Activated naive CD4-positive, alpha-beta T cell treated with anti-CD3 and anti-CD28 coated beads, Interleukin-2, amount 50 U/mL, for 72 hours (primary cell): Measurements from ENCODE around the gene TNFRSF19. TPM values are rescaled to one million over a fixed set of nuclear protein-coding genes. Genes with fewer than 3 reads are reported as not detected.

Source experiments
- ATAC-seq, 2 donors: fragments of 150-1000 bp; cut with Tn5 transposase; 2 replicates each; pipeline ENCODE4 v1.10.0; 2021; ENCODE audit warnings: mild to moderate bottlenecking in 2 of 2, moderate library complexity in 2 of 2
- DNase-seq, 2 donors: peaks; one replicate each; pipeline ENCODE4 v3.0.0; 2021 to 2022; ENCODE audit warnings: low spot score in 2 of 2
- H3K27ac Mint-ChIP-seq, 2 donors: one replicate each; pipeline ENCODE4 v1.8.0; 2022; ENCODE audit warnings: mild to moderate bottlenecking in 2 of 2, mixed read lengths in 2 of 2
- H3K36me3 Mint-ChIP-seq, 2 donors: one replicate each; pipeline ENCODE4 v1.8.0; 2022; ENCODE audit warnings: mixed read lengths in 2 of 2
- H3K9me3 Mint-ChIP-seq, 2 donors: one replicate each; pipeline ENCODE4 v1.8.0; 2022; ENCODE audit warnings: mixed read lengths in 2 of 2
- total RNA-seq, 2 donors: library from RNA; stranded (reverse); gene quantifications; one replicate each; pipeline ENCODE4 v1.2.3, GENCODE V29; 2022

TNFRSF19 gene
- total RNA-seq, 2 donors from 2014 or later, result not detected

DNA sequence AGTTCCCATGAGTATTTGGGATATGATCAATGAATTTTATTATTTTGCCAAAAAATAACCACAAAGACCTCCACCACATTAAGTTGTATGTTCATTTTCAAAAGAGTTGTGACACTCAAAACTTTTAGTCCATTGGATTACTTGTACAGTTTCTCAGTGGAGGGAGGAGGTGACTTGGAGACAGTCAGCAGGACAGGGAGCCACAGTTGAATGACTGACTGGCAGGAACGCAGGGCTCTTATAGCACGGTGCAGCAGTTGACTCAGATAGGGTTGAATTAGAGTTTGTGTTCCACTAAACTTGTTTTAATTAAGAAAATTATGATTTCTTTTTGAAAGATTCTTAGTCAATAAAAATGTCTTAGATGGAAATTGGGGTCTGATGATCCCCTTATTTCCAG, 42.5 kb downstream of the TNFRSF19 start:
- Mint-ChIP-seq H3K9me3 (no peaks in the 10 kb centered on the region), H3K36me3 (no peaks in the 10 kb centered on the region), H3K27ac (no peak overlapping the region)
- ATAC-seq (no peak), DNase-seq (no peak)

DNA sequence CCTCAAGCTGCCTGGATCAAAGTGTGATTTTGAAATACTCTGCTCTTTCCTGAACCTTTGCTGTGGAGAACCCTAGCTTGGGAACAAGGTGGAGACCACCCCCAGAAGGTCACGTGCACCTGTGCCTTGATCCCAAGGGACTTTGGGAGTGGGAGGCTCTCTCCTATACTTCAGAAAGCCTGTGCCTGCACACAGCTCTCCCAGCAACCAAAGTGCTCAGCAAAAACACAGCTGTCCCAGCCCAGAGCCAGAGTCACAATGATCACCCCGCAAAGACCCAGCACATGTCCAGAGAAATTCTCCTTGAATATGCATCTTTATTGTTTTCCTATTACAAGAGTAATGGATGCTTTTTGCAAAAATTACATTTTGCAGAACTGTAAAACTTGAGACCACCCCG, 43.4 kb downstream of the TNFRSF19 start:
- Mint-ChIP-seq H3K27ac (peak overlapping the region in 1 of 2 donors; percentile 10), H3K36me3 (no peaks in the 10 kb centered on the region), H3K9me3 (no peaks in the 10 kb centered on the region)
- ATAC-seq (no peak), DNase-seq (no peak)

DNA sequence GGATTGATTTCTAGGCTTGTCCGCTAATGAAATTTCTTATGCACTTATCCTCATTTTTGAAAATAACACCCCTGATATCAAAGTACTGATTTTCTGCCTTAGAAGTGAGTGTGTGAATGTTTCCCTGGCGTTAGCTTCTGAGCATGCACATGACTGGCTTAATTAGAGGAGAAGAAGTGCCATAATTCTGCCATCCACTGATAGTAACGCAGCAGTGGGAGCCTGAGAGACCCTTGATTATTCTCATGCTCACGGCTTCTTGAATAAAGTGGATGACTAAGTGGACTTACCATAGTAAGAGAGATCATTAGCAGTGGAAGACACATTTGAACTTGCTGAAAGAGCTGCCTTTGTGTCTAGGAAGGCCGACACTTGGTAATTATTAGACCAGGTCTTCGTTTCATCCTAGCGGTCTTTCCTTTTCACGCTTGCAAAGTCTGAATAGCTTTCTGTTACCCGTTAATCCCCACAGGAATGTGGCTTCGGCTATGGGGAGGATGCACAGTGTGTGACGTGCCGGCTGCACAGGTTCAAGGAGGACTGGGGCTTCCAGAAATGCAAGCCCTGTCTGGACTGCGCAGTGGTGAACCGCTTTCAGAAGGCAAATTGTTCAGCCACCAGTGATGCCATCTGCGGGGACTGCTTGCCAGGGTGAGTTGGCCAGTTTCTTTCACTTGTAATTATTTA, 45.3 kb downstream of the TNFRSF19 start:
- no peaks in the 10 kb centered on the region for H3K36me3 Mint-ChIP-seq
- DNase-seq, result no peak
- H3K27ac Mint-ChIP-seq, result no peak overlapping the region
- H3K9me3 Mint-ChIP-seq, result no peaks in the 10 kb centered on the region
- ATAC-seq, result no peak

DNA sequence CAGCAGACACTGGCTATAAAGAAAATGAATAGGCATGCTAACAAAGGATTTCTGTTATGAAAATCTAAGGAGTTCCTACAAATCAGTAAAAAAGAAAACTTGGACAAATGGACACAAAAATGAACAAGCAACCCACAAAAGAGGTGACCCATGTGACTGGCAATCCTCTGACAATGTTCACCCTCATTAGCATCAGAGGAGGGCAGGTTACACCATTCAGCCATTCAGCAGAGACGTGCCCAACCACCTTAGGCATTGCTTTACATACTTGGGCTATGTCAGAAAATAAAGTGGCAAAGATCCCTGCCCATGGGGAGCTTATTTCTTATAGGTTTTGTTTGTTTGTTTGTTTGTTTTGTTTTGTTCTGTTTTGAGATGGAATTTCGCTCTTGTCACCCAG, 46.0 kb downstream of the TNFRSF19 start:
- H3K27ac Mint-ChIP-seq, result no peak overlapping the region
- no peaks in the 10 kb centered on the region for H3K9me3 Mint-ChIP-seq
- H3K36me3 Mint-ChIP-seq, result no peaks in the 10 kb centered on the region
- no peak for ATAC-seq
- no peak for DNase-seq

DNA sequence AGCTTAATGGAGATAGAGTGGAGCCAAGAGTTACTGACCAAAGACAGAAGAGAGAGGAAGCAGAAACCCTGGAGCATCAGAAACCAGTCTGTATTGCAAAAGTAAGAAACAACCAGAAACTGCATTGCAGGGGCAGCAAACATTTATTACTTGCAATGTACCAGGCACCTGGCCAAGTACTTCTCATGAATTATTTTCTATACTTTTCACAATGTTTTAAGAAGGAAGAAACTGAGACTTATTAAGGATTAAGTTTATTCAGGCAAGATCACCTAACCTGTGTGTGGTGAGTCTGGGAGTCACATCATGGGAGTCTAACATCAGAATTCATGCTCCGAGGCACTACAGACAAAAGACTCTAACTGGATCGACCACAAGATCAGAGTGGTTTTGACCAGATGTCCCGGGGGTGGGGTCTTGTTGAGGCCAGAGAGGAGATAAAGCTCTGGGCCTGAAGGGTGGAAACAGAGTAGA, 47.4 kb downstream of the TNFRSF19 start:
- DNase-seq (no peak), ATAC-seq (no peak)
- Mint-ChIP-seq H3K9me3 (no peaks in the 10 kb centered on the region), H3K27ac (no peak overlapping the region), H3K36me3 (no peaks in the 10 kb centered on the region)

DNA sequence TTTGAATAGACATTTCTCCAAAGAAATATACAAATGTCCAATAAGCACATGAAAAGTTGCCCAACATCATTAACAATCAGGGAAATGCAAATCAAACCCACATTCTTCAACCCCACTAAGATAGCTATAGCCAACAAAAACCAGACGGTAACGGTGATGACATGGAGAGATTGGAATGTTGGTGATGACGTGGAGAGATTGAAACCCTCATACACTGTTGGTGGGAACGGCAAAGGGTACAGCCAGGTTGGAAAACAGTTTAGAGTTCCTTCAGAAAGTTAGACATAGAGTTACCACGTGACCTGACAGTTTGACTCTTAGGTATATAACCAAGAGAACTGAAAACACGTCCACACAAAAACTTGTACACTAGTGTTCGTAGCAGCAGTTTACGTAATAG, 48.1 kb downstream of the TNFRSF19 start:
- Mint-ChIP-seq H3K36me3 (no peaks in the 10 kb centered on the region), H3K27ac (no peak overlapping the region), H3K9me3 (no peaks in the 10 kb centered on the region)
- DNase-seq (no peak), ATAC-seq (no peak)

DNA sequence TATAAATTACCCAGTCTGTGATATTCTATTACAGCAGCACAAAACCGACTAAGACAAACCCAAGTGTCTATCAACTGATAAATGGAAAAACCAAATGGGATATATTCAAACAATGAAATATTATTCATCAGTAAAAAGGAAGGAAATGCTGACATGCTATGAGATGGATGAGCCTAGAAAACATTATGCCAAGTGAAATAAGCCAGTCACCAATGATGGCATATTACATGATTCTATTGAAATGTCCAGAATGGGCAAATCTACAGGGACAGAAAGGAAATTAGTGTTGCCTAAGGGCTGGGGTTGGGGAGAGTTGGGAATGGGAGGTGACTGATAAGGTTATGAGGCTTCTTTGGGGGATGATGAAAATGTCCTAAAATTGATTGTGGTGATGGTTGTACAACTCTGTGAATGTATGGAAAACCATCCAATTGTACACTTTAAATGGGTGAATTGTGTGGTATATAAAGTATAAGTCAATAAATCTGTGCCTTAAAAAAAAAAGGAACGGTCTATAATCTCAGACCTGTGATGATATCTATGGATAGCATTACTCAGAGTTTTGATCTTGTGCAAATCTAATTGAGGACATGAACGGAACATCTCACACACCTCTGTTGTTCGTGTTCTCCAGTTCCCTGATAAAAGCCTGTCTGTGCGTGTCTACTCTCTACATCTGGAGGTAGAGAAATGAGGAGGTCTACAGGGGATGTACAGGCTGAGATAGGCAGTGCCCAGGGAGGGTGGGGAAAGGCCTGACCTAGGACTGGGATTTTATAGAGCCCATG, 49.0 kb downstream of the TNFRSF19 start:
- DNase-seq, result no peak
- no peak for ATAC-seq
- no peak overlapping the region for H3K27ac Mint-ChIP-seq
- H3K36me3 Mint-ChIP-seq, result no peaks in the 10 kb centered on the region
- no peaks in the 10 kb centered on the region for H3K9me3 Mint-ChIP-seq

DNA sequence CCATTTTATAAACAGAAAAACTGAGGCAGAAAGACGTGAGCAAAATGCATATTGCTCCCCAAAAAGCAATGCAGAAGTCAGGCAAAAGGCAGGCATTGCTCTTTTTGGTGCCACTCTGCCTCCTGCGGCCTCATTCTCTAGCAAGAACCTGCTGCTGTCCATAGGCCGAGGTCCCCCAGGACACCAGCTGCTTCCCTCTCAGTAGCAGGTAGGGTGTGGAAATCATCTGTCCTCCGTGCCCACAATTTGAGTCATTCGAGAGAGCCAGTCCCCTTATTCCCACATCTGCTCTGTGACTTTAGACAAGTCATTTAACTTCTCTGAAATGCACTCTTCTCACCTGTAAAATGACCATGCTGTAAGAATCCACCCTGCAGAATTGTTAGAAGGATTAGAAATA, 50.0 kb downstream of the TNFRSF19 start:
- H3K9me3 Mint-ChIP-seq, result no peaks in the 10 kb centered on the region
- DNase-seq (no peak), ATAC-seq (no peak)
- no peak overlapping the region for H3K27ac Mint-ChIP-seq
- H3K36me3 Mint-ChIP-seq, result no peaks in the 10 kb centered on the region

DNA sequence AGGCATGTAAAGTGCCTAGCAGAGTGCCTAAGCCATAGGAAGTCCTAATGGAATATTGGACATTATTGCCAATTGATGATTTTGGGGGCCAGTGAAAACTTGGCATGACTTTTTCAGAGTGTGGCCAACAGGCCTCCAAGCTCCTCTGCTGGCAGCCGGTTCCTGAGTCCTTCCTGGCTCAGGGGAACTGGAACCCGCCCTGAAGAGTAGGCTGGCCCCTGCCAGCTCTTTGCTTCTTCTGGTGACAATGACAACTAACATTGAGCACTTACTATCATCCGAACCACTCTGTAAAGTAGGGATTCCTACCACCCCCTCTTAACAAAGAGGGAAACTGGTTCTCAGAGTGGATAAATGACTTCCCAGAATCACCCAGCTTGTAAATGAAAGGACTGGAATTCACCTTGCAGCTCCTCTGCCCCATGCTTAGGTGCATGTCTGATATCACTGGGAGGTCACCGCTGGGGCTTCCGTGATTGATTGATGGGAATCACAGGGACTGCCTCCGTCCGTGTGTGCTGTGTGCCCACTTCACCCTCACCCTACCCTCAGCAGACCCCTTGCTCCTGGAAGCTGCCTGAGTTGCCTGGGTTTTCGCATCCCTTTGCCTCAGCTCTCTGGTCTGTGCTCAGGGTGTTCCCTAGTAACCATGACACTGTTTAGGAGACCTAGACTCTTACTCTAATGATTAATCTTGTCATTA, 50.6 kb downstream of the TNFRSF19 start:
- Mint-ChIP-seq H3K9me3 (no peaks in the 10 kb centered on the region), H3K36me3 (no peaks in the 10 kb centered on the region), H3K27ac (no peak overlapping the region)
- DNase-seq (no peak), ATAC-seq (no peak)

DNA sequence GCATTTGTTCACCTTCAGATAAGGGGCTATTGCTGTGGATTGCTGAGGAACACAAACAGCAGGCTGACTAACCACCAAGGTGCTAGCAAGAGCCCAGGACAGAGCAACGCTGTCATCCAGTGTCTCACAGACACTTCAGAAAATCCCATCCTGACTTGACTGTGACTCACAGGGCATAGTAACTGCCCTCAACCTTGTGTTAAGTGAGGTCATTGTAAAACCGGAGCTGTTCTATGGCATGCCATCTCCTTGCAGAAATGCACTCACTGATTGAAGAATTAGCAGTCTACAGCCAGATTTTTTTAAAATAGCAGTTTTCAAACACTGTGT, 51.1 kb downstream of the TNFRSF19 start:
- ATAC-seq (peak; percentile 88 to 98), DNase-seq (no peak)
- H3K27ac Mint-ChIP-seq, result no peak overlapping the region
- H3K36me3 Mint-ChIP-seq, result no peaks in the 10 kb centered on the region
- H3K9me3 Mint-ChIP-seq, result no peaks in the 10 kb centered on the region

DNA sequence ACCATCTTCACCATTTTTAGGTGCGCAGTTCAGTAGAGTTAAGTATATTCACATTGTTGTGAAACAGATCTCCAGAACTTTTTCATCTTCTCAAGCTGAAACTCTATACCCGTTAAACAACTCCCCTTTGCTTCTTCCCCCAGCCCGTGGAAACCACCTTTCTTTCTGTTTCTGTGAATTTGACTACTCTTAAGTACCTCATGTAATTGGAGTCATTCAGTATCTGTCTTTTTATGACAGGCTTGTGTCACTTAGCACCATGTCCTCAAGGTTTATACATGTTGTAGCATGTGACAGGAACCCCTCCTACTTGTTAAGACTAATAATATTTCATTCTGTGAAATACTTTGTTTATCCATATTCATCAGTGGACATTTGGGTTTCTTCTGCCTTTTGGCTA, 52.8 kb downstream of the TNFRSF19 start:
- ATAC-seq, result no peak
- no peaks in the 10 kb centered on the region for H3K9me3 Mint-ChIP-seq
- no peaks in the 10 kb centered on the region for H3K36me3 Mint-ChIP-seq

DNA sequence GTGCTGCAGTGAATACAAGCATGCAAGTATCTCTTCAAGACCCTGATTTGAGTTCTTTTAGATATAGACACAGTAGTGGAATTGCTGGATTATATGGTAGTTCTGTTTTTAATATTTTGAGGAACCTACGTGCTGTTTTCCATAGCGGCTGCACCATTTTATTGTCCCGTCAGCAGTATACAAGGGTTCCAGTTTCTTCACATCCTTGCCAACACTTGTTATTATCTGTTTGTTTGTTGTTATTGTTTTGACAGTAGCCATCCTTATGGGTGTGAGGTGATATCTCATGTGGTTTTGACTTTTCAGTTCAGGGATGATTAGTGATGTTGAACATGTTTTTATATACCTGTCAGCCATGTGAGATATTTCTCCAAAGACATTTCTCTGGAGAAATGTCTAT, 53.2 kb downstream of the TNFRSF19 start:
- Mint-ChIP-seq H3K27ac (no peak overlapping the region), H3K36me3 (no peaks in the 10 kb centered on the region), H3K9me3 (no peaks in the 10 kb centered on the region)
- DNase-seq (no peak), ATAC-seq (no peak)

More for the DNA sequence above, 52.8 kb downstream of the TNFRSF19 start:
- H3K27ac Mint-ChIP-seq, result no peak overlapping the region
- no peak for DNase-seq

DNA sequence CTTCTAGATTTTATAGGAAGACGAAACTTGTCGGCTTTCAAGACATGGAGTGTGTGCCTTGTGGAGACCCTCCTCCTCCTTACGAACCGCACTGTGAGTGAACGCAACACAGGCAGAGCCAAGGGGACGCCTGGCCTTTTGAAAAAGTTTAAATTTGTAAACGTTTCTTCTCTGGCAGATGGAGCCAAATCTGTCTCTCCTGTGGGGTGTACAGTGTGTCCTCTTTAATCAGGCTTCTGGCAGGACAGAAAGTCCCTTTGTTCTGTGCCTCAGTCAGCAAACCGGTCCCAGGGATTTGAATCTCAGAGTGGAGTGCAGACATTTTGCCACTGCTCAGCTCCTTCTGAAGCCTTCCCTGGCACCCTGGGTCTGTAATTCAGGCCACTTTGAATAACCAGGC, 56.5 kb downstream of the TNFRSF19 start:
- no peak for ATAC-seq
- no peaks in the 10 kb centered on the region for H3K9me3 Mint-ChIP-seq
- DNase-seq, result no peak
- H3K27ac Mint-ChIP-seq, result no peak overlapping the region
- no peaks in the 10 kb centered on the region for H3K36me3 Mint-ChIP-seq

DNA sequence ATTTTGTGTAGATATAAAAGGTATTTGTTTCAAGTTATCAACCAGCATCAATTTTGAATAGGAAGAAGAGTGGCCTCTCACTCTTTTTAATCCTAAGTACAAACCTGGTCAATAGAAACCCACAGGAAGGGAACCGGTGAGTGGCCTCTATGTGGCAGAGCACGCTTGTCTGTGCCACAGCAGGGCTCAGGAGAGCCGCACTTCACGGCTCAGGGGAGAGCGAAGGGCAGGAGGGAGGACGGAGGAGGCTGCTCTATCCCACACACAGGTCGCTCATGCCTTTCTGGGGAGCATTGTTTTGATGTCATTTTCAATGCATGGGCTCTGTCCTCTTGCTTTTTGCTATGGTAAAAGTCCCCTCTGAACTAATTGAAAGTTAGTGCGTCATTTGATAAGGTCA, 57.2 kb downstream of the TNFRSF19 start:
- Mint-ChIP-seq H3K36me3 (no peaks in the 10 kb centered on the region), H3K27ac (no peak overlapping the region), H3K9me3 (no peaks in the 10 kb centered on the region)
- ATAC-seq, result no peak
- DNase-seq, result no peak

DNA sequence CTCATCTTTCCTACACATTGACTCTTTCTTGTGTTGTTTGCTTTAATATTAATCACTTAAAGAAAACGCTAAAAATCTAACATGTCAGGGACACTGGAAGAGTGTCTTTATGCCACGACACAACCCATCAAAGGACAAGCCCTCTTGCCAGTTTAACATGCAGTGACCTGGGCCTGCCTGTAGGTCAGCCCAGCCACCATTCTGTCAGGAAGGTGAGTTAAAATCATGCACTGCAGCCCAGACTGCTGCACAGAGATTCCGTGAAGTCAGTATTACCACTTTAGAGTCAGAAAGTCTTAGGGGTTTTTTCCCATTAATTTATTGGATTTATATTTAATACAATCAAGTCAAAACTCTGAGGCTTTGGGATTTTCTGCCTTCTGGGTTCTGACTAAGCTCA, 58.0 kb downstream of the TNFRSF19 start:
- DNase-seq (no peak), ATAC-seq (no peak)
- no peaks in the 10 kb centered on the region for H3K36me3 Mint-ChIP-seq
- H3K9me3 Mint-ChIP-seq, result no peaks in the 10 kb centered on the region
- no peak overlapping the region for H3K27ac Mint-ChIP-seq

DNA sequence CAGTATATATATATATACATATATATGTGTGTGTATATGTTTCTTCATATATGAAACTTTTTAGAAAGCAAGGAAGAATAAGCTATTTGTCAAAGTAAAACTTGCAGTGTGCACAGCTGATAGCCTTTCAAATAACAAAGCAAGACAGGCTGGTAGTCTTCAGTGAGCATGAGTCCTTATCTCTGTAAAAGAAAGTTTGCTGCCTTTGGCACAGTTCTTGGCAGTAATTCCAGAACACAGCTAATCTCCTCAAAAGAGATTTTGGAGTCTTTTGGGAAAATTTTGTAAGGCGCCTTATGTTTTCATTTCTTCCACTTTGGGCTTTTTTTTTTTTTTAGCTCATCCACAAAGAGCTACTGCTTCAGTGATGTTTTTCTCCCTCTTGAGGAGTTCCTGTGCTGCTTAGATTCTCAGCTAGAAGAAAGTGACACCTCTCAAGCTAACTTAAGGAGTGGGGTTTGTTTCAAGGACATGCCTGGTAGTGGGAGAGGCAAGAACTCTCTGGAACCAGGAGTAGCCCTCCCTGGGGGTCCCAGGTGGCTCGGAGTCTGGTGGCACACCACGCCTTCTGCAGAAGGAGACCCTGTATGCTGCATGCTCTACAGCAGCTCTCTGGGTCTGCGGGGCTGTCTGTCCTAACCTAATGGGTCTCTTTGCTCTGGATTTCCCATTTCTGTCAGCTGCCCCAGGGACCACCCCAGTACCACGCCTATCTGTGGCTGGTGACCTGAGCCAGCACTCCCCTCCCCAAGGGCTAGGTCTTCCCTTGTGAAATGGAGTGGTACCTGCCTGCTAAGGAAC, 58.8 kb downstream of the TNFRSF19 start:
- no peaks in the 10 kb centered on the region for H3K9me3 Mint-ChIP-seq
- ATAC-seq (no peak), DNase-seq (no peak)
- no peak overlapping the region for H3K27ac Mint-ChIP-seq
- no peaks in the 10 kb centered on the region for H3K36me3 Mint-ChIP-seq
